GM19328 (cell line): Measurements from ENCODE around the gene WWTR1.
A peak's percentile ranks its signal among the peaks of the same experiment; 100 is the strongest.

Source experiments
- ATAC-seq: cut with Tn5 transposase; IDR thresholded peaks from one replicate; pipeline ENCODE4 v1.9.1; 2021; ENCODE audit warnings: mild to moderate bottlenecking, moderate library complexity; ENCODE audit not compliant: unreplicated experiment

Gene WWTR1

DNA sequence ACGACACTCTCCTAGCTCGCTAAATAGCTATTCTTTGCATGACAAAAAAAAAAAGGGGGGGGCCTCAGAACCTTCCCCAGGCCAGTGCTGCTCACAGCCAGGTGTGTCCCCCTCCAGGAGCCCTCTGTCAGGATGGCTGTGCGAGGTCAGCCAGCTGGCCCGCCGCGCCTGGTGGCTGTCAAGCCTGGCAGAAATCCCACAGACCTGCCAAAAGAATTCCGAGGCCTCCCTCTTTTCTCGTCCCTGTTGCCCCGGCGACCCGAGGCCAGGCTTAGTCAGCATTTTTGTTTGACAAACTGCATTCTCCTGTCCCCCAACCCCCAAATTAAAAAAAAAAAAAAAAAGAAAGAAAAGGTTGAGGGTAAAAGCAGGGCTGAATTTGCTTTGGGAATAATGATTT is 121.4 kb downstream of the WWTR1 start:
- ATAC-seq = no peak

DNA sequence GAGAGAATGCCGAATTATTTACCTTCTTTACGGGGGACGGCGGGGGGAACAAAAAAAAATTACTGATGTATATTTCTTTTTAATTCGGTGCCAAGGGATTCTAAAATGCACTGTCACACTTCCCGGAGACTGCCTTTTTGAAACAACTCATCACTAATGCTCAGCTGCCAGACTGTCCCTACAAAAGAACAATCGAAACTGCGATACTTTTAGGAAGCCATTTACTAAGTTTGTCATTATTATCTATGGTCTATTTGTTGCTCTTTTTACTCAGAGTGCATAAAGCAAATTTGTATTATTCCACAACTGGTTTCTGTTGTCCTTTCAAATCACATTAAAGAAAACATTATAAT is 122.5 kb downstream of the WWTR1 start:
- no peak for ATAC-seq

DNA sequence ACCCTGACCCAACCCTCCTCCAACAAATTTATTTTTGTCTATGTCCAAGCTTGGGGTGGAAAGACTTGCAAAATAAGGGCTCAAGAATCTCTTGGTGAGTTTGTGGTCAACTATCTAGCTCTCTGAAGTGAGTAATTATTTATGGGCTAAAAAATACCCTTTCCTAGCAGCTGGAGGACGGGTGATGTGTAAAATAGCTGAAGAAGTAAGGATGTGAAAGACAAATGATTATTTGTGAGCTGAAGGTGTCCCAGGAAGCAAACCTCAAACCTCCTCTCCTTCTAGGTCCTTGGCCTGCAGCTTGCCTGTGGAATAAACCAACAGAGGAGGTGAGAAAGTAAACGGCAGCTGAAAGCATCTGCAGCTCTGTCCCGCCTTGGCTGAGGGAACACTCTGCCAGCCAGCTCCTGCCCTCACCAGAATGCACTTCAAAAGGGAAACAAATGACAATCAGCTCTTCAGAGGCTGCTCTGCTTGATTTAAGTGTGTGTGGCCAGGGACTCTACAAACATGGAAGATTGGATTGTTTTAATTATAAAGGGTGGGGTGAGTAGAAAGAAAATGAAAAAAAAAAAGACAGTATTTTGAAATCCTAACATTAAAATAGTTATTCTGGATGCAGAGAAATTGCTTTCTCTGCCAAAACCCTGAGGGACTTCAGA is 123.0 kb downstream of the WWTR1 start:
- ATAC-seq = no peak

DNA sequence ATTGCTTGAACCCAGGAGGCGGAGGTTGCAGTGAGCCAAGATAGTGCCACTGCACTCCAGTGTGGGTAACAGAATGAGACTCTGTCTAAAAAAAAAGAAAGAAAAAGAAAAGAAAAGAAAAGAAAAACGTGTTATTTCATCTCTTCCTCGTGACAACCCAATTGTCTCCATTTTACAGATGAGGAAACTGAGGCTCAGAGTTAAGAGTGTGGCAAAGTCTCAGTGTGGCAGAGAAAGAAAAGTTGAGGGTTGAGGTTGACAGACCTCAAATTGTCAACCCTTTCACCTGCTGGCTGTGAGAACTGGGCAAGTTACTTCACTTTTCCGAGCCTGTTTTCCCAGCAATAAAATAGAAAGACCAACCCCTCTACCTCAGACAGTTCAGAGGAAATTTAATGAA is 123.7 kb downstream of the WWTR1 start:
- ATAC-seq = no peak

DNA sequence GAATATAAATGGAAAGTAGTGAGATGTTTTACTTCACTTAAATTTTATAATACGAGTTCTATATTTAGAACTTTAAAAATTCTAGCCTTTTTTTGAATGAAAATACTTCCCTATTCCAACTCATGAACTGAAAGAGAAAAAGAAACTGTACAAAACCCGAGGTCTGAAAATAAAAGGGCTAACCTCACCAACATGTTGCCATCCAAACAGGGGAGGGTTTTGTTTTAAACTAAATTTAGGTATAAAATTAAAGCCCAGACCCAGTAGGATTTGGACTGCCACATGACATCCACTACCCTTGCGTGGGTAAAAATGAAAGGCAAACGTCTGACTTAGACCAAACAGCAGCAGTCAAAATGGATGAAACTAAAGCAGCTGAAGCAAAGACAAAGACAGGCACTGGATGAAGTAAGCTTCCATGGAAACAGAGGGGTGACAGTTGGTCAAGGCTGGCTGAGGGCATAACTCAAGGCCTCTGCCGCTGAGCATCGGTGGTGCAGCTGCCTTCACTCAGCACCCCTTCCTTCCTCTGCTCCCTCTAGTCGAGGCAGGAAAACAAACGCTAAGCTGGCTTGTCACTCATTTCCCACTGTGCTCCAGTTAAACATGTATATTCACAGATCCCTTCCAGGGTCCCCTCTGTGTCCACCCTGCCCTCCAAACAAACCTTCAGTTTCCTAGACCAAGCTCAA is 125.2 kb downstream of the WWTR1 start:
- ATAC-seq = no peak

DNA sequence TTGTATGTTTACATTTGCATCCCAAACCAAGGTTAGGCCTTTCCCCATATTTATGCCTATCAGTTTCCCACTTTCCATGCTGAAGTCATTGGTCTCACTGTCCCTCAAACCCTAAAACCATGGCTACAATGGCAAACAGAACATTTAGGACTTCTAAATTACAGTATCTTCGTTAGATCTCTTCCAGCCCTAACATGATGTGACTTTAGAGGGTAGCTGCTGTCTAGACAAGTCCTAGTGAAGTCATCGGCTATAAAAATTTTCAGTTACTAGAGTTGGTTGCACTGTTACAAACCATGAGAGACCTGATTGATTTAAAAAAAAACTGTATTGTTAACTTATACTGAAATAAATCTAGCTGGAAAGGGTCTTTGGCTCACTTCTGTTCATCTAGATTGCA is 128.7 kb downstream of the WWTR1 start:
- ATAC-seq = no peak

DNA sequence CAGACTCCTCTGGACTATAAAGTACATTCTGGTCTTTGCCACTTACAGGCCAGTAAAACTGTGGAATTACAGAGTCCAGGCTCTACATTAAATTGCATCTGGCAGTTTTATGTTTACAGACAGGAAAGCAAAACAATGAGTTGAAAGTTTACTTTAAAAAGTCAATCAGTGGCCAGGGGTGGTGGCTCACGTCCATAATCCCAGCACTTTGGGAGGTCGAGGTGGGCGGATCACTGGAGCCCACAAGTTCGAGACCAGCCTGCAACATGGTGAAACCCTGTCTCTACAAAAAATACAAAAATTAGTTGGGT is 129.5 kb downstream of the WWTR1 start:
- ATAC-seq = no peak

DNA sequence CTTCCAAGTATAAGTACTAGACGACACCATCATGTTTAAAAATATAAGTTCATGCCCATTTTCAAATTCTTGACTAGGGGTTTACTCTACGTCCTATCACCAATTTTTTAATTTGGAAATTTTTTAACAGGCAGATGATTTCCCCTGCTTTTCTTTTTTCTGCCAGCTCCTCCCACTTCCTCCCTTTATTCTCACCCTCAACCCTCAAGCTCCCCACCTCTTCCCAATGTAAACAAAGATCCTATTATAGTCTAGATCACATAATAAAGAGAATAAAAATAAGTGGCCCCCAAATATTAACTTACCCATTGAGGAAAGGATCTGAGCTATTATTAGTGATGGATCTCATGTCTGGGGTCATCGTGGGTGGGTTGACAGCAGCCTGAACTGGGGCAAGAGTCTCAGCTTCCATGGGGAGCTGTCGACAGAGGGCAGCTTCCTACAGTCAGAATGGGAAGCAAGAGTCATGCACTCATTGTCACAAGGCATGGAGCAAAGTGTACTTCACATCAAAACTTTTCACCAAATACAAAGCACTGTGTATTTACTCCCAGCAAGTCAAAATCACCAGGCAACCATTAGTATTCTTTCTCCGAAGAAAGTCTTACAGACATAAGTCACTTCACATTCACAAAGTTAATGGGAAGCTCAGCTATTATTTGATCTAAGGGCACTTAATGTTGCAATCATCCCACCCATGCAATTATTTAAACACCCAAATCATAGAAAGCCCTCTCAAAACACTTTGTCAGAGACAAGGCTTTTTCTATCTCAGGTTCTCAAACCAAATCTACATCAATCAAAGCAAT is 130.1 kb downstream of the WWTR1 start:
- ATAC-seq = no peak

DNA sequence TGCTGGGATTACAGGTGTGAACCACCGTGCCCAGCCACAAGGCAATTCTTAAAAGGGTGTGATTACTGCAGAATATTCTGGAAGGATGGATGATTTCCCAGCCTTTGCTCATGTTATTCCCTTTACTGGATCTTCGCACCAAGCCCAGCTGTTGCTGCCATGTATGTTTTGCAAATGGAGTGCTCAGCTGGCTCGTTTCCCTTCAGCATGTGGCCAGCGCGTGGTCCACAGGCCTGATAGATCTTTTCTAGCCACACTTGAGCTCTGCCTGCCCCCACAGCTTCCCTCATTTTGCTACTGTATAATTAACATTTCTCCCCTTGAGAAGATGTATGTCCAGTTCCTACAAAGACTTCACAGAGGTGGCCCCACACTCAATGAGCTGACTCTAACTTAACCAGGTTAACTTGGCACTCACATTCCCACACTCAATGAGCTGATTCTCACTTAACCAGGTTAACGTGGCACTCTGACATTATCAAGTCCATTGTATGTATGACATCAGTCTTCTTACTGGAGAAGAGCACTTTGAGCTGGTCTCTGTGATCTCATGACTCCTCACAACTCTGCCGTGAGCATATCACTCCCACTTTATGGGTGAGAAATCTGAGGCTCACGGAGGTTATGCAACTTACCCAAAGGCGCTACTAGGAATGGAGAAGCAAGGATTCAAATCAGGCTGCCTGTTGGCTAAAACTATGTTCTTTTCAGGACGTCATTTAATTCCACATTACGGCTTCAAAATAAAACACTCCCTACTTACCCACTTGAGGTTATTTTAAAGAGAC is 134.1 kb downstream of the WWTR1 start:
- ATAC-seq = no peak

DNA sequence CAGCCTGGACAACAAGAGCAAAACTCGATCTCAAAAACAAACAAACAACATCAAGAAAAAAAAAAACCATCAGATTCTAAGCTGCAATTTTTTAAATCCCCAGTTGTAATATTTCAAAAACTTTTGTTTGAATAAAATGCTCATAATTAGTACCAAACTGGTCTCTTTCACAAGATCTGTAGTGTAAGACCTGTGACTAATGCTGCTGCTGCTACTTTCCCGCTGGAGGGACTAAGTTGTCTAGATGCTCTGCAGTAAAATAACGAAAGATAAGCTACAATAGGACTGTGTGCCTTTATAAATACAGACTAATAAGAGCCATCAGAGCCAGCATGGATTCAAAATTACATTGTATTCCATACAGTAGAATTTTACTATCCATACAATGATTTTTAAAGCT is 137.9 kb downstream of the WWTR1 start:
- ATAC-seq = no peak

DNA sequence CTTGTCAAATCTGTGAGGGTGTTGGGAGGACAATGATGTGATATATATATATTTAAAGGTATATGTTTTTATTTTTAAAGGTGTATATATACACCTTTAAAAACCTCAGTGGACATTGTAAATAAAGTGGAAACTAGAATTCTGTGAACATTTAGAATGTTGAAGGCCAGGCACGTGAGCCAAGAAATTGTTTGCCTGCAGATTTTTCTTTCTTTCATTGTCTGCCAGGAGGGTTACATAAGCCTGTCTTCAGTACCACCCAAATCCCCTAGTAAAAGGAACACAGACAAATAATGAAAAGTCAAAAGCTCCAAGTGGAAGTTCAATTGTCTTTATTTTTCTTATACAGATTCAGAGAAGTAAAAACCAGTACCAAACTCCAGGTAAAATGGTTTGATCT is 140.9 kb downstream of the WWTR1 start:
- no peak for ATAC-seq

DNA sequence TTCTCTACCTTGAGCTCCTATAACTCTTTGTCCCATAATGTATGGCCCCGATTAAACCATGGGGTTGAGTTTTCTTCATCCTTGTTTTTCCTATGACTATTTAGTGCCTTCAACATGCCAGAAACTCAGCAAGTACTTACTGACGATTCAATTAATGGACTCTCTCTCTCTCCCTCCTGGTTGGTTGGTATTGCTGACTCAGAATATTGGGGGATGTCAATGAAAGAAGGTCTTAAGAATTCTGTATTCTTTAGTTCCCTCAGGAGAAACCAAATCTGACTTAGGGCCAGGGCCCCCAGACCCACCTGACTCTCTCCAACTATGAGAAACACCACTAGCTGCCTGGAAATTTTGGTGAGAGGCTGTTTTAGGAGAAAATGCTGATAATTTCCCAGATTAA is 142.6 kb downstream of the WWTR1 start:
- no peak for ATAC-seq

DNA sequence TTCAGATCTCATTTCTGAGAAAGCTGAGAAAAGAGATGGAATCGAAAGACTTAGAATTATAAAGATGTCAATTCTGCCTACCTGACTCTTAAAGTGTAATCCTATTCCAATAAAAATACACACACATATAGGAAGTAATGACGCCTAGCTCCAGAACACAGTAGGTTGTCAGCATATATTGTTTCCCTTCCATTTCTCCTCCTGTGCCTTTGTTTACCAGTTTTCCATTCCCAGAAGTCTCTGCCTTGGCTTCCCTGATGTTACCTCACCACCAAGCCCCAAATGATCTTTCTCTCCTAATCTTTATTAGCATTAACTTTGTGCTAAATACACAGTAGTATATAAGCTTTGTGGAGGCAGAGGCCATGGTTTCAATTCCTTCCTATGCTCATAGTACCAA is 143.4 kb downstream of the WWTR1 start:
- no peak for ATAC-seq

DNA sequence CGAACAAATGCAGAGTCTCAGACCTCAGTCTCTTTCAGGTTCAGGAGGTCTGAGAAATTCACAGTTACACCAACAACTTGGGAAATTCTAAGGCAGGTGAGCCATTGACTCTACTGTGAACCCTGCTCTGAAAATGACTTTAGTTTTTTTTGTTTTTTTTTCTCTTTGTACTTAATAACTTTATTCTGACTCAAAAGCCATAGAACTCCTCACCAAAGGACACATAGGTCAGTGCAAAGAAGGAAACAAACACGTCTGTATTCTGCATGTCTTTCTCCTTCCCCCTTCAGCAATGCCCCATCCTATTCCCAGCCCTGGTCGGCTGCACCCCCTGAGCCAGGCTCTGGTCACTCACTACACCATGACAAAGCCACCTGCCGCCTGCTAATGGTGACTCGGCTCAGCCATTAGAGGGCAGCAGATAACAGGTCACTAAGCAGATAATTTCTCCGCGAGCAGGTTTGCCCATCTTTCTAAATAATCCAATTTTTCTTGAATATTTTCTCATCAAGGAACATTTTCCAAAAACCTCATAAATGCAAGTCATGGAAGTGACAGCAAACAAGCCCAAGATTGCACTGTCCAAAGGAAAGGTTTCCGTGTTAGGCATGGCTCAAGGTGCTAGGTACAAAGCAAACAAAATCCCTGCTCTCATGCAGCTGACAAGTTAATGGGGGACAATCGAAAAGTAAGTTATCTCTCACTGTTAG is 145.6 kb downstream of the WWTR1 start:
- ATAC-seq = peak; percentile 63

DNA sequence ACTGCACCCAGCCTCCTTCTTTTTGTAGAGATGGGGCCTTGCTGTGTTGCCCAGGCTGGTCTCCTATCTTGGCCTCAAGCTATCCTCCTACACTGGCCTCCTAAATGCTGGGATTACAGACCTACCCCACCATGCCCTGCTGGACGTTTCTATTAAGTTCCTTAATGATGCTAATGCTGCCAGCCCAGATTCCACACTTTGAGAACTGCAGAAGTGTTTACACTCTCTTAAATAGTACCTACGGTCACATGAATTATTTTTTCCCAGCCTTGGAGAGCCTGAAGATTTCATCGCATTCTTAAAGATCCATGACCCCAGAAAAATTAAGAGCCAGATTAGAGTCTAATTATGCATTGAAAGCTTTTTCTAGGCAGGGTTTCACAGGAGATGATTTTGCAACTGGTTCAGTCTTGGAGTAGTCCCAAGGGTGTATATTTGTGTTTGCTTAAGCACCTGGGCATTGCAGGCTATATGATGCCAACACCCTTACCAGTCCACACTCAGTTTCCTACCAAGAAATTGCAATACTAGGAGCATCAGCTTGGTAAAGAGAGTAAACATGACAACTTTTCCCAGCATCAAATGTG is 146.7 kb downstream of the WWTR1 start:
- no peak for ATAC-seq

DNA sequence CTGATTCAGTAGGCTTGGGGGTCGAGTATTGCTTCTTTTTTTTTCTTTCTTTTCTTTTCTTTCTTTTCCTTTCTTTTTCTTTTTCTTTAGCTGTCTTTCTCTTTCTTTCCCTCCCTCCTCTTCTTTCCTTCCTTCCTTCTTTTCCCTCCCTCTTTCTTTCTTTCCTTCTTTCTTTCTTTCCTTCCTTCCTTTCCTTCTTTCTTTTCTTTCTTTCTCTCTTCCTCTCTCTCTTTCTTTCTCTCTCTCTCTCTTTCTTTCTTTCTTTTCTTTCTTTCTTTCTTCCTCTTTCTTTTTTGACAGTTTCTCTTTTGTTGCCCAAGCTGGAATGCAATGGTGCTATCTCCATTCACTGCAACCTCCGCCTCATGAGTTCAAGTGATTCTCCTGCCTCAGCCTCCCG is 147.3 kb downstream of the WWTR1 start:
- ATAC-seq = no peak

DNA sequence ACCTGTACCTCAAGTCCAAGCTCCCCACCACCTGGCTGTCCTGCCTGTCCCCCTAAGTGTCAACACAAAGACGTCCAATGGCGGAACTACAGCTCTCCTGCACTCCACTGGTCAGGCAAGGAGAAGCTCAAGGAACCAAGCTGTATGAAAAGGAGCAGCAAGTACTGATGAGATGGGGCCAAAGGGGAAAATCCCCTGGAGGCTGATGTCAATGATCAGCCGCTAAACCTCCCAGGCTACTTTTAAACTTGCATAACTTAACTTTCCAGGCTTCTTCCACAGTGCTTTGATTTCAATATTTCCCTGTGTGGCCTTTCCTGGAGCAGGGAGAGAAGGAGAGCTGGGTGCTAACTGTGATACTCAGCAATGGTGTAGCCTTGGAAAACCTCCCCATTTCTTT is 148.3 kb downstream of the WWTR1 start:
- ATAC-seq = no peak

DNA sequence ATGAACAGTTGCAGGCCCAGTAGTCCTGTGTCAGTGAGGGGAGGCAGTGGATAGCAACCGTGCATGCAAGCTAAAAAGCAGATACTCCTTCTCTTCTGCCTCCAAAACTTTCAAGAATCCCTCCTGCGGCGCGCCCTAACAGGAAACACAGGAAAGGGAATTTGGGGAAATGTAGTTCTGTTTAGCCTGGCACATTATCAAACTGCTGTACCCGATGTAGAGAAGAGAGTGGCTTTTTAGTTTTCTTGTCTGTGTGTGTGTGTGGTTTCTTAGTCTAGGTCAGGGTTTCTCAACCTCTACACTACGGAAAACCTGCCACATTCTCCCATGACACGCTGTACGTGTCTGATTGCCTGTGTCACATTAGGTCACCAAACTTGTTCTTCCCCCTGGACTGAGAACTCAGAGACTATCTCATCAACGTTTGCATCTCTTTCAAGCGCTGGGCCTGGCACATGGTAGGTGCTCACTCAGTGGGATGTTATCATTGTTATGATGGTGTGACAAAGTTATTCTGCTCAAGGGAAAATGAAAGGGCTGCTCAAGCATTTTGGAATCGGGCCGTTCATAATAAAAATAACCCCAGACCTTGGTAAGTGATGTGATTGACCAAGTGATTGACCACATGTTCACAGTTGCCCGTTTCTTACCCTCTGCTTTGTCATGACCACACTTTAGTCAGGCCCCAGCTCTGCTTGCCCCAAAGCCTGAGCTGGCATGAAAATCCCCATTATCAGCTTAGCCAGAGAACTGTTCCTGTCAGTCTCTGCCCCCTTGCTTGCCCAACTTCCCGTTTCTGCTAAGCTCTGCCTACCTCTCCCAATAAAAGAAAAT is 150.1 kb downstream of the WWTR1 start:
- ATAC-seq = no peak

DNA sequence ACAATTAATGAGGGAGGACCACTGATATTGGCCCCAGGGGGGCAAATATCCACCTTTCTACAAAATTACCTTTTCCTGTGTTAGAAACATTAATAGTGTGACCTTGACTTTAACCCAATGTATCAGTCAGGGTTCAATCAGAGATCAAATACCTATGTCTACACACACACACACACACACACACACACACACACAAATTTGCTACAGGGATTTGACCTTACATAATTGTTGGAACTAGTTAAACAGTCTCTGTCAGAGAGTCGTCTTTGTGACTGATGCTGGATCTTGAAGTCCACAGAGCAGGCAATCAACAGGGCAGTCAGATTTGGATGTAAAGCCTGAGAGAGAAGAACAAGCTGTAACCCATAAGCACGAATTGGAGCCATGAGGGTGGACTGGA is 150.9 kb downstream of the WWTR1 start:
- no peak for ATAC-seq

DNA sequence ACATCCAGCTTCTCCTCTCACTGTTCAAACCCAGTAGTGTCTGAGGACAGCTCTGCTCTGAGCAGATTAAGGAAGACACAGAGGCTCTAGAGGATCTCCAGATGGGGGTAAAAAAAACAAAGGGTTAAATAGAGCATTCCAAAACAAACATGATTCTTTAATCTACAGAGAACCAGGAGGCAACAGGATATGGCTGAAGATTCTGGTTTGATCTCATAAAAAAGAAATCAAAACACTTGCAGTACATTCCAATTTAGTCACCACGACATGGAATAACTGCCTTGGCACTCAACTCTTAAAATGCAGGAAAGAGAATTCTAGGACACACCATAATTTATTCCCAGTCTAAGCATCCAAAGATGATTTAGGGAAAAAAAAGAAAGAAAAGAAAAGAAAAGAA is 151.3 kb downstream of the WWTR1 start:
- no peak for ATAC-seq
